Measurements from ENCODE around the gene KIAA1755. TPM values are rescaled to one million over a fixed set of nuclear protein-coding genes. Genes with fewer than 3 reads are reported as not detected.

The KIAA1755 gene
- total and polyA plus RNA-seq, 2 of the 4 experiments (the other 2 are of a cell fraction): 2.5 to 5.1 TPM

GRCh38 chr20:38308047-38308438, 47.5 kb upstream of the KIAA1755 start:
- no peak overlapping the region for H2BK5ac ChIP-seq (ENCODE audit: low read depth, low read length, poor library complexity, severe bottlenecking)
- dilution Hi-C loops (cut with HindIII; ENCODE audit: low sequenced_read_pairs, unreplicated experiment): no loop called here
- H3K9me1 ChIP-seq (ENCODE audit: insufficient read depth, low read length): no peaks in the 10 kb centered on the region
- H4K20me1 ChIP-seq (ENCODE audit: insufficient read depth, low read length): no peaks in the 10 kb centered on the region
- peak overlapping the region; percentile 12 for H2AFZ ChIP-seq (replicated peaks; ENCODE audit: low read length, poor library complexity)
- H2AK9ac ChIP-seq (replicated peaks; ENCODE audit: low read depth, low read length, poor library complexity): no peak overlapping the region
- H3K4me3 ChIP-seq (ENCODE audit: insufficient read depth, low read depth, low read length): no peak overlapping the region
- H2AK5ac ChIP-seq (ENCODE audit: low read depth, low read length): no peak overlapping the region
- no peak overlapping the region for H4K8ac ChIP-seq (ENCODE audit: low read depth in 2 of 2, low read length in 2 of 2)
- POLR2A ChIA-PET (ENCODE audit: unreplicated experiment): no interaction called here
- BruUV-seq (replicated peaks): no TSS peak
- in situ Hi-C loops (cut with MboI; ENCODE audit: low sequenced_read_pairs): loop anchor here (5.0 to 10.0 kb wide), 2 partner anchors 71 to 243 kb away; no protein-coding TSS in a partner anchor
- H3K4ac ChIP-seq (ENCODE audit: low read depth, low read length): no peak overlapping the region
- H4K5ac ChIP-seq (ENCODE audit: low read depth, low read length): no peak overlapping the region
- no peak overlapping the region for H2BK120ac ChIP-seq (ENCODE audit: low read depth, low read length)
- H3K9me3 ChIP-seq (ENCODE audit: control insufficient read depth, insufficient read depth, low read length): peaks cover 7% of the 10 kb centered on the region; the same call in 1 of the 2 replicates
- intact Hi-C loops (cut with micrococcal nuclease): no loop called here
- DNase-seq: peak; percentile 15
- no peak overlapping the region for H3K4me2 ChIP-seq (ENCODE audit: low read depth, low read length)
- peak; percentile 55 for ATAC-seq (ENCODE audit: low read depth)
- no peaks in the 10 kb centered on the region for H3K4me1 ChIP-seq (ENCODE audit: control insufficient read depth, insufficient read depth, low read length)
- H3K23ac ChIP-seq (ENCODE audit: low read depth, low read length): no peak overlapping the region
- H3K27ac ChIP-seq (ENCODE audit: insufficient read depth, low read length): no peak overlapping the region
- no peaks in the 10 kb centered on the region for H3K79me1 ChIP-seq (ENCODE audit: low read depth in 1 of 2, low read length in 2 of 2)
- no peak overlapping the region for H3K9ac ChIP-seq (ENCODE audit: low read depth, low read length)
- H3K14ac ChIP-seq (replicated peaks; ENCODE audit: low read depth, low read length): 0 out of 2 replicates have a peak overlapping the region, but pooled peaks have one; percentile 4
- no peak overlapping the region for H2BK20ac ChIP-seq (ENCODE audit: low read depth, low read length)
- no peak overlapping the region for H4K91ac ChIP-seq (ENCODE audit: insufficient read depth, low read depth, low read length)
- H2BK15ac ChIP-seq (ENCODE audit: low read depth, low read length): no peak overlapping the region
- no peaks in the 10 kb centered on the region for H3K36me3 ChIP-seq (ENCODE audit: control insufficient read depth, insufficient read depth, low read length)
- WGBS, 2 experiments (ENCODE audit: extremely low coverage in 2 of 2, insufficient read length in 1 of 2): no CpG with 5 or more reads among the region's 4 CpGs
- TF ChIP-seq FOS (IDR thresholded peaks at IDR 0.05; ENCODE audit: low read depth, low read length) (no peak), RCOR1 (IDR thresholded peaks at IDR 0.05; ENCODE audit: insufficient replicate concordance, low read length) (no peak), MAFK (IDR thresholded peaks at IDR 0.05; ENCODE audit: low read depth, low read length) (no peak), SMC3 (IDR thresholded peaks at IDR 0.05; ENCODE audit: low read depth, low read length) (no peak), CTCF (conservative IDR thresholded peaks at IDR 0.05; ENCODE audit: low read depth, low read length) (no peak), MAZ (IDR thresholded peaks at IDR 0.05; ENCODE audit: borderline replicate concordance, low read depth, low read length) (no peak), CEBPB (IDR thresholded peaks at IDR 0.05; ENCODE audit: low read depth, low read length) (no peak), CHD1 (IDR thresholded peaks at IDR 0.05; ENCODE audit: low read depth, low read length) (no peak), POLR2A (IDR thresholded peaks at IDR 0.05; ENCODE audit: low read depth, low read length) (no peak), BHLHE40 (IDR thresholded peaks at IDR 0.05; ENCODE audit: low read depth, low read length) (no peak), NFE2L2 (IDR thresholded peaks at IDR 0.05; ENCODE audit: low read depth, low read length) (no peak), MXI1 (IDR thresholded peaks at IDR 0.05; ENCODE audit: borderline replicate concordance, low read depth, low read length) (no peak), RAD21 (IDR thresholded peaks at IDR 0.05; ENCODE audit: low read length) (no peak), RFX5 (IDR thresholded peaks at IDR 0.05; ENCODE audit: low read depth, low read length) (no peak)
- TF ChIP-seq, protein P1, sequence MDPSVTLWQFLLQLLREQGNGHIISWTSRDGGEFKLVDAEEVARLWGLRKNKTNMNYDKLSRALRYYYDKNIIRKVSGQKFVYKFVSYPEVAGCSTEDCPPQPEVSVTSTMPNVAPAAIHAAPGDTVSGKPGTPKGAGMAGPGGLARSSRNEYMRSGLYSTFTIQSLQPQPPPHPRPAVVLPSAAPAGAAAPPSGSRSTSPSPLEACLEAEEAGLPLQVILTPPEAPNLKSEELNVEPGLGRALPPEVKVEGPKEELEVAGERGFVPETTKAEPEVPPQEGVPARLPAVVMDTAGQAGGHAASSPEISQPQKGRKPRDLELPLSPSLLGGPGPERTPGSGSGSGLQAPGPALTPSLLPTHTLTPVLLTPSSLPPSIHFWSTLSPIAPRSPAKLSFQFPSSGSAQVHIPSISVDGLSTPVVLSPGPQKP (IDR thresholded peaks at IDR 0.05; ENCODE audit: borderline replicate concordance, low read depth, low read length): no peak
- TF ChIP-seq, protein P2, sequence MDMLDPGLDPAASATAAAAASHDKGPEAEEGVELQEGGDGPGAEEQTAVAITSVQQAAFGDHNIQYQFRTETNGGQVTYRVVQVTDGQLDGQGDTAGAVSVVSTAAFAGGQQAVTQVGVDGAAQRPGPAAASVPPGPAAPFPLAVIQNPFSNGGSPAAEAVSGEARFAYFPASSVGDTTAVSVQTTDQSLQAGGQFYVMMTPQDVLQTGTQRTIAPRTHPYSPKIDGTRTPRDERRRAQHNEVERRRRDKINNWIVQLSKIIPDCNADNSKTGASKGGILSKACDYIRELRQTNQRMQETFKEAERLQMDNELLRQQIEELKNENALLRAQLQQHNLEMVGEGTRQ (IDR thresholded peaks at IDR 0.05; ENCODE audit: low read depth, low read length): no peak
- H3K27me3 ChIP-seq (ENCODE audit: control insufficient read depth, insufficient read depth, low read length): peaks cover 29% of the 10 kb centered on the region
- H3K56ac ChIP-seq (ENCODE audit: extremely low read depth, insufficient read depth, low read length): no peak overlapping the region
- CTCF ChIA-PET: interaction anchor here (1.5 kb wide), 1 partner anchor 82 kb away, joined by 6 read pairs; no protein-coding TSS in a partner anchor
- no peak overlapping the region for H3K18ac ChIP-seq (ENCODE audit: low read depth, low read length)

Measured in IMR-90 (cell line).